ENCODE data around the gene KRT83. TPM values are rescaled to one million over a fixed set of nuclear protein-coding genes. Genes with fewer than 3 reads are reported as not detected.

Gene KRT83
- total and polyA plus RNA-seq, 2 of the 13 experiments (the other 11 are each of a cell fraction or from before 2014, with no cell fraction given): not detected

DNA sequence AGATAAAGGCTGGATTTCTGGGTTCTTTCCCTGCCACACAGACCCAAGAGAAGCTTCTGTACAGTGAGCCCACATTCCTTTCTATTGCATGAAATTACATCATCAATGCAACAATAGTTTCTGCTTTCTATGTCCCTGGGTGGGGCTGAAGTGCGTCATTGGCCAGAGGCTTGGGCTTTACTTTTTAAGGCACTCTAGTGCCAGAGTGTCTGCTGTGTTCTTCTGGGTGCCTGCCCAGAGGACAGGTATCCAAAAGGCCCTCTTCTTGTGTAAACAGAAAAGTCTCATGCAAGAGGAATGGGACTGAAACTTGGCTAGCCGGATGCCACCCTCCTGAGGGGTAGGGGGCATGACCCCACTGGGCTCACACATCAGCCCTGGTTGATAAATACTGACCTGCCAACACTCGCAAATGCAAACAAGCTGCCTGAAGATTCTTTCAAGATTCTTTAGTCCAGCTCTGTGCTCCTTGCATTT lies 40.8 kb downstream of the KRT83 start (continued):
- TF ChIP-seq, protein P1, sequence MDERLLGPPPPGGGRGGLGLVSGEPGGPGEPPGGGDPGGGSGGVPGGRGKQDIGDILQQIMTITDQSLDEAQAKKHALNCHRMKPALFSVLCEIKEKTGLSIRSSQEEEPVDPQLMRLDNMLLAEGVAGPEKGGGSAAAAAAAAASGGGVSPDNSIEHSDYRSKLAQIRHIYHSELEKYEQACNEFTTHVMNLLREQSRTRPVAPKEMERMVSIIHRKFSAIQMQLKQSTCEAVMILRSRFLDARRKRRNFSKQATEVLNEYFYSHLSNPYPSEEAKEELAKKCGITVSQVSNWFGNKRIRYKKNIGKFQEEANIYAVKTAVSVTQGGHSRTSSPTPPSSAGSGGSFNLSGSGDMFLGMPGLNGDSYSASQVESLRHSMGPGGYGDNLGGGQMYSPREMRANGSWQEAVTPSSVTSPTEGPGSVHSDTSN (CRISPR knock-in tag; IDR thresholded peaks at IDR 0.05): no peak
- TF ChIP-seq SRY (CRISPR knock-in tag; IDR thresholded peaks at IDR 0.05) (no peak), KMT2A (CRISPR knock-in tag; IDR thresholded peaks at IDR 0.05) (no peak), HNRNPUL1 (IDR thresholded peaks at IDR 0.05; ENCODE audit: low read depth, low read length) (no peak), PCBP2 (optimal IDR thresholded peaks at IDR 0.05; ENCODE audit: low read depth, low read length, poor library complexity, severe bottlenecking) (no peak), STAT5B (CRISPR knock-in tag; IDR thresholded peaks at IDR 0.05) (no peak), GABPB1 (CRISPR knock-in tag; IDR thresholded peaks at IDR 0.05) (no peak), ATF1 (CRISPR knock-in tag; IDR thresholded peaks at IDR 0.05) (no peak), SMYD3 (CRISPR knock-in tag; IDR thresholded peaks at IDR 0.05) (no peak)
- TF ChIP-seq, protein P2, sequence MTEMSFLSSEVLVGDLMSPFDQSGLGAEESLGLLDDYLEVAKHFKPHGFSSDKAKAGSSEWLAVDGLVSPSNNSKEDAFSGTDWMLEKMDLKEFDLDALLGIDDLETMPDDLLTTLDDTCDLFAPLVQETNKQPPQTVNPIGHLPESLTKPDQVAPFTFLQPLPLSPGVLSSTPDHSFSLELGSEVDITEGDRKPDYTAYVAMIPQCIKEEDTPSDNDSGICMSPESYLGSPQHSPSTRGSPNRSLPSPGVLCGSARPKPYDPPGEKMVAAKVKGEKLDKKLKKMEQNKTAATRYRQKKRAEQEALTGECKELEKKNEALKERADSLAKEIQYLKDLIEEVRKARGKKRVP (CRISPR knock-in tag; IDR thresholded peaks at IDR 0.05): peak in 1 of 2 experiments; percentile 96; a peak in 2 of 4 replicates
- TF ChIP-seq, protein P3, sequence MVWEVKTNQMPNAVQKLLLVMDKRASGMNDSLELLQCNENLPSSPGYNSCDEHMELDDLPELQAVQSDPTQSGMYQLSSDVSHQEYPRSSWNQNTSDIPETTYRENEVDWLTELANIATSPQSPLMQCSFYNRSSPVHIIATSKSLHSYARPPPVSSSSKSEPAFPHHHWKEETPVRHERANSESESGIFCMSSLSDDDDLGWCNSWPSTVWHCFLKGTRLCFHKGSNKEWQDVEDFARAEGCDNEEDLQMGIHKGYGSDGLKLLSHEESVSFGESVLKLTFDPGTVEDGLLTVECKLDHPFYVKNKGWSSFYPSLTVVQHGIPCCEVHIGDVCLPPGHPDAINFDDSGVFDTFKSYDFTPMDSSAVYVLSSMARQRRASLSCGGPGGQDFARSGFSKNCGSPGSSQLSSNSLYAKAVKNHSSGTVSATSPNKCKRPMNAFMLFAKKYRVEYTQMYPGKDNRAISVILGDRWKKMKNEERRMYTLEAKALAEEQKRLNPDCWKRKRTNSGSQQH (CRISPR knock-in tag; IDR thresholded peaks at IDR 0.05; ENCODE audit: low read depth): no peak

Data from HepG2 (cell line).